Breast epithelium (tissue), 4 donors: ENCODE data around the gene PDZRN3. TPM values are rescaled to one million over a fixed set of nuclear protein-coding genes. Genes with fewer than 3 reads are reported as not detected.

Source experiments
- DNase-seq, 2 donors: peaks; one replicate each; pipeline ENCODE4 v3.0.0-alpha.2; 2019; ENCODE audit warnings: low spot score in 2 of 2
- H3K27ac ChIP-seq, 2 donors: fragments of 200-600 bp; sonication (generic) in 1 of 2; one replicate each; pipeline ENCODE4 v1.5.1; 2016 to 2019; ENCODE audit warnings: mild to moderate bottlenecking in 1 of 2
- H3K27me3 ChIP-seq, 2 donors: fragments of 200-600 bp; sonication (generic) in 1 of 2; one replicate each; pipeline versions ENCODE4 v1.5.1 to v1.6.0; 2017 to 2019; ENCODE audit warnings: control low read depth in 1 of 2, mild to moderate bottlenecking in 1 of 2
- H3K36me3 ChIP-seq: fragments of 200-600 bp; one replicate; pipeline ENCODE4 v1.5.1; 2019
- H3K4me1 ChIP-seq, 2 donors: fragments of 200-600 bp; sonication (generic); one replicate each; pipeline ENCODE4 v1.5.1; 2016 to 2019; ENCODE audit warnings: control low read depth in 1 of 2
- H3K4me3 ChIP-seq, 3 donors: fragments of 200-600 bp; sonication (generic); 1 replicate in 2 of 3; 2 replicates in 1 of 3; pipeline ENCODE4 v1.5.1; 2016 to 2019; ENCODE audit warnings: mild to moderate bottlenecking in 3 of 3, moderate library complexity in 2 of 3
- H3K9me3 ChIP-seq, 2 donors: fragments of 200-600 bp; sonication (generic) in 1 of 2; one replicate each; pipeline ENCODE4 v1.5.1; 2016 to 2019; ENCODE audit warnings: control low read depth in 1 of 2
- POLR2A ChIP-seq: fragments of 450-650 bp; IDR thresholded peaks from one replicate; pipeline ENCODE4 v1.6.1; 2016; ENCODE audit warnings: antibody characterized with exemption, mild to moderate bottlenecking, moderate library complexity
- POLR2AphosphoS5 ChIP-seq, 3 donors: sonication (generic); formaldehyde crosslinking; IDR thresholded peaks; one replicate each; pipeline ENCODE4 v1.6.1; 2017; ENCODE audit warnings: antibody characterized with exemption in 3 of 3
- intact Hi-C: fragments of 100-400 bp; cut with DNase I; formaldehyde crosslinking; loops from one replicate; pipeline ENCODE4 v1.15.1; 2023; ENCODE audit warnings: low total_unique reads
- total RNA-seq, 3 donors: library from RNA; depleted of rRNA; stranded (reverse); fragments of >200 nt; gene quantifications; one replicate each; pipeline ENCODE4 v1.1.0, GENCODE V29; 2016
- TF ChIP-seq, protein P1 (sequence below), 3 donors: fragments of 450-650 bp; IDR thresholded peaks; one replicate each; pipeline ENCODE4 v1.5.1; 2016 to 2017; ENCODE audit warnings: antibody characterized with exemption in 3 of 3, mild to moderate bottlenecking in 3 of 3, moderate library complexity in 3 of 3

Gene PDZRN3
- total RNA-seq, 3 donors from 2014 or later = 36.0 to 79.6 (median 37.6) TPM

DNA sequence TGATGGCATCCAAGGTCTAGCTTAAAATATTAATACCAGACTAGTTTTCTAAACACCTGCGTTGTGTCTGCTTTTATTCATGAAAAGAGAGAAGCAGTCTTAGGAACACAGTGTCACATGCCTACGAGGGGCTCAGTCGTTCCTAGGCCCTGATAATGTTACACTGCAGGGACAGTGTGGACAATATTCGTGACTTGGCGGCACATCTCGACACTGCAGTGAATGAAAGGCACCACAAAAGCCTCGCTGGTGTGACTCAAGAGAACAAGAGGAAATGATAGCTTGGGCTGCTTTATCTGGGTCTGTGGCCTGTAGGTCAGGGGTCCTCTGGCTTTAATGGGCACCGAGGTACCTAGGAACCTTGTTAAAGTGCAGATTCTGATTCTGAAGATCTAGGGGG is 226.7 kb downstream of the PDZRN3 start:
- Histone ChIP-seq H3K36me3 (no peaks in the 10 kb centered on the region), H3K4me3 (no peak overlapping the region), H3K9me3 (no peaks in the 10 kb centered on the region), H3K27me3 (no peaks in the 10 kb centered on the region), H3K4me1 (no peaks in the 10 kb centered on the region), H3K27ac (no peak overlapping the region)
- no peak for DNase-seq
- no peak for TF ChIP-seq POLR2AphosphoS5 (IDR thresholded peaks at IDR 0.05)
- no peak for TF ChIP-seq POLR2A
- TF ChIP-seq, protein P1, sequence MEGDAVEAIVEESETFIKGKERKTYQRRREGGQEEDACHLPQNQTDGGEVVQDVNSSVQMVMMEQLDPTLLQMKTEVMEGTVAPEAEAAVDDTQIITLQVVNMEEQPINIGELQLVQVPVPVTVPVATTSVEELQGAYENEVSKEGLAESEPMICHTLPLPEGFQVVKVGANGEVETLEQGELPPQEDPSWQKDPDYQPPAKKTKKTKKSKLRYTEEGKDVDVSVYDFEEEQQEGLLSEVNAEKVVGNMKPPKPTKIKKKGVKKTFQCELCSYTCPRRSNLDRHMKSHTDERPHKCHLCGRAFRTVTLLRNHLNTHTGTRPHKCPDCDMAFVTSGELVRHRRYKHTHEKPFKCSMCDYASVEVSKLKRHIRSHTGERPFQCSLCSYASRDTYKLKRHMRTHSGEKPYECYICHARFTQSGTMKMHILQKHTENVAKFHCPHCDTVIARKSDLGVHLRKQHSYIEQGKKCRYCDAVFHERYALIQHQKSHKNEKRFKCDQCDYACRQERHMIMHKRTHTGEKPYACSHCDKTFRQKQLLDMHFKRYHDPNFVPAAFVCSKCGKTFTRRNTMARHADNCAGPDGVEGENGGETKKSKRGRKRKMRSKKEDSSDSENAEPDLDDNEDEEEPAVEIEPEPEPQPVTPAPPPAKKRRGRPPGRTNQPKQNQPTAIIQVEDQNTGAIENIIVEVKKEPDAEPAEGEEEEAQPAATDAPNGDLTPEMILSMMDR (IDR thresholded peaks at IDR 0.05) = no peak
- intact Hi-C loops = loop anchor here (2.0 kb wide), 1 partner anchor 15 kb away; no protein-coding TSS in a partner anchor

DNA sequence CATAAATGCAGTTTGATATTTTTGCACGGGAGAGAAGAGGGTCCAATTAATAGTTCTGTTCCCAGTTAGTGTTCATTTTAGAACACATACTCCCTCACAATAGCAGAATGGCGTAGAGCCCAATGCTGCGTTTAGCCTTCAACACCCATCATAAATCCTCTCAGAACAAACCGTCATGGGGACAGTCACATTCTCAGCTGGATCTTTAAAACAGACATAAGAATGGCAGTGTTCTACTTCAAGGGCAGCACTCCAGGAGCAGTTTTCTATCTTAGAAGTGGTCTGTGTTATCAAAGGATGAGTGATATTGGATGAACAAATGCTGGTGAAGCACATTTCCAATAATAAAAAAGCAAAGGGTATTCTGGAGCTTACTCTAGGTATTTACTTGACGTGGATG is 230.5 kb downstream of the PDZRN3 start:
- intact Hi-C loops = no loop called here
- Histone ChIP-seq H3K4me3 (no peak overlapping the region), H3K4me1 (no peaks in the 10 kb centered on the region), H3K27me3 (no peaks in the 10 kb centered on the region), H3K36me3 (no peaks in the 10 kb centered on the region), H3K27ac (no peak overlapping the region), H3K9me3 (no peaks in the 10 kb centered on the region)
- no peak for TF ChIP-seq POLR2A
- TF ChIP-seq POLR2AphosphoS5 (IDR thresholded peaks at IDR 0.05) = no peak
- TF ChIP-seq, protein P1 (IDR thresholded peaks at IDR 0.05) = no peak
- DNase-seq = no peak

DNA sequence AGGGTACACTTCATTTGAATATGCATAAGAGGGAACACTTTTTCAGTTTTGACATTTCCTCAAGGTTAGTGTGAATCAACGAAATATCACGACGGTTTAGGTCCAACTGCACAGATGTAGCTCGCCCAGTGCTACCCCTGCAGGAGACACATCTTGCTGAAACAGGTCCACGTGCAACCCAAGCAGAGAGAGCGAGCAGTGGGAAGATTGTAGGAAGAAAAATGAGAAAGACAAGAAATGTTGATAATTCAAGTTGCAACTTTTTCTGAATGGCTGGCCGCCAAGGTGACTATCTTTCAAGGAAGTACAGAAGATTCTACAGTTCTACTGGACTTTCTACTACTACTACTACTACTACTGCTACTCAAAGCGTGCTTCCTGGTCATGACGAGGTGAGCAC is 231.7 kb downstream of the PDZRN3 start:
- TF ChIP-seq, protein P1 (IDR thresholded peaks at IDR 0.05) = no peak
- TF ChIP-seq POLR2AphosphoS5 (IDR thresholded peaks at IDR 0.05) (no peak), POLR2A (no peak)
- H3K4me3 ChIP-seq = no peak overlapping the region
- H3K4me1 ChIP-seq = no peaks in the 10 kb centered on the region
- no peaks in the 10 kb centered on the region for H3K9me3 ChIP-seq
- no peaks in the 10 kb centered on the region for H3K36me3 ChIP-seq
- intact Hi-C loops = no loop called here
- no peaks in the 10 kb centered on the region for H3K27me3 ChIP-seq
- no peak for DNase-seq
- no peak overlapping the region for H3K27ac ChIP-seq

DNA sequence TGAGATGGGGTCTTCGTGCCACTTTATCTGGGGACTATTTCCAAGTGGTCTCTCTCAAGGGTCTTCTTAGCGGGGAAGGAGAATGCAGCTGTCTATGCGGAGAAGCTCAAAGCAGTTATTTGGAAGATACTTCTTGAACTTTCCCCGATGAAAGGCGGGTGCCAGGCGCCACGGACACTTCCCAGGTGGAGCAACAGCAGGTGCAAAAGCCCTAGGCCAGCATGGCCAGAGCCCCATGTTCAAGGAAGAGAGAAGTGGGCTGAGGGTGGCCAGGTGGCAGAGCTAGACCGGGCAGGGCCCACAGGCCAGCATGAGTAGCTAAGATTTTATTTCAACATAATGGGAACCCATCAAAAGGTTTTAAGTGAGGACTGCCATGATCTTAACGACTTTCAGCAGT is 232.8 kb downstream of the PDZRN3 start:
- H3K36me3 ChIP-seq = no peaks in the 10 kb centered on the region
- H3K27me3 ChIP-seq = no peaks in the 10 kb centered on the region
- intact Hi-C loops = no loop called here
- H3K9me3 ChIP-seq = no peaks in the 10 kb centered on the region
- TF ChIP-seq, protein P1 (IDR thresholded peaks at IDR 0.05) = no peak
- TF ChIP-seq POLR2A (no peak), POLR2AphosphoS5 (IDR thresholded peaks at IDR 0.05) (no peak)
- no peaks in the 10 kb centered on the region for H3K4me1 ChIP-seq
- H3K4me3 ChIP-seq = no peak overlapping the region
- DNase-seq = no peak
- peak overlapping the region in 1 of 2 donors; percentile 16 for H3K27ac ChIP-seq

DNA sequence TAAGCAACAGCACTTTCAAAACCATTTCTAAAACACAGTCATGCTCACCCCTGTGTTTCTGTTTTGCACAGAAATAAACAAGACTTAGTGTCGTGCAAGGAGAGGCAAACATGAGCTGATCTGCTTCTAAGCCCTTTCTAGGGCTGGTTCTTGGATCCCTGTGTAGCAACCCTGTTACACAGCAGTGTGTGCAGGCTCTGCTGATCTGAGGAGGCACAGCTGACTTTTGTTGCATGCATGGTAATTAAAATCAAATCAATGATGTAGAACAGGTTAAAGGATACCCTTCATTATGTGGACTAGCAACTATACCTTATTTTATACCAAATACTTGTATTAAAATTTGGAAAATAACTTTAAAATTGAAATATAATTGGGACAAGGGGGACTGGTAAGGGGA is 234.8 kb downstream of the PDZRN3 start:
- peak overlapping the region in 1 of 2 donors; percentile 14 for H3K27ac ChIP-seq
- intact Hi-C loops = no loop called here
- no peak for TF ChIP-seq POLR2AphosphoS5 (IDR thresholded peaks at IDR 0.05)
- TF ChIP-seq, protein P1 (IDR thresholded peaks at IDR 0.05) = no peak
- no peak for TF ChIP-seq POLR2A

More for the DNA sequence above, 234.8 kb downstream of the PDZRN3 start:
- no peak for DNase-seq
- no peaks in the 10 kb centered on the region for H3K36me3 ChIP-seq
- no peaks in the 10 kb centered on the region for H3K9me3 ChIP-seq
- H3K27me3 ChIP-seq = no peaks in the 10 kb centered on the region
- no peak overlapping the region for H3K4me3 ChIP-seq
- H3K4me1 ChIP-seq = no peaks in the 10 kb centered on the region
